ENCODE data around the gene BRAT1.

Gene BRAT1

GRCh38 chr7:2554661-2555111 lies 638 bp downstream of the BRAT1 start:
- H3K27ac Mint-ChIP-seq: peak overlapping the region; percentile 87
- peak overlapping the region; percentile 88 for H3K4me3 Mint-ChIP-seq
- peaks cover 43% of the 10 kb centered on the region for H3K4me1 Mint-ChIP-seq (ENCODE audit: low read depth)
- H3K36me3 Mint-ChIP-seq (ENCODE audit: low read depth): peaks cover 22% of the 10 kb centered on the region
- H3K9me3 Mint-ChIP-seq: no peaks in the 10 kb centered on the region
- H3K27me3 Mint-ChIP-seq: no peaks in the 10 kb centered on the region

DNA sequence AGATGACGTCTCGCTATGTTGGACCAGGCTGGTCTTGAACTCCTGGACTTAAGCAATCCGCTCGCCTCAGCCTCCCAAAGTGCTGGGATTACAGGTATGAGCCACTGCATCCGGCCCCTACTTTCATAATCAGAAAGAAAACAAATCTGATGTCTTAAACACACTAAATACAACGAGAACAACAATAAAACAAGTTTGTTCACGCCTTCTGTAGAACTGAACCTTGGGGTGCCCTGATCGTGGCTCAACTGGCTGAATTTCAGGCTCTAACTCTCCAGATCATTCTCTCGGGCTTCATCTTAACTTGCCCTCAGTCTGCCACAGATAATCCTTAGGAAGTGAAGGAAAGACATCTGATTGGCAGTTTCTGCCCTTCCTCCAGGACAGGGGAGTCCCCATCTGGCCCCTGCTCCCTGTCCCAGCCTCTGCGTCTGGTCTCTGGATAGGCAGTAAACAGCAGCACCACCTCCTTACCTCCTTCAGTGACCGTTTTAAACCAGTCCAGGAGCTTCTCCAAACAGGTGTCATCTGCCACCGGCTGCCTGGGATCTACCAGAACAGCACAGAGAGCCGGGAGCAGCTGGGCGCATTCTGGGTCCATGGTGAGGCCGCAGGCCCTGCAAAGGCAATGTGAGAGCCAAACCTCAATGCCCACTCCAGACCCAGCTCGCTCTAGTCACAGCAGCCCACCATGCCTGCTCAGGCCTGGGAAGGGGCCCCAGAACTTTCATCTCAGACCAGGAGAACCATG lies 1.3 kb downstream of the BRAT1 start:
- Mint-ChIP-seq H3K27me3 (no peaks in the 10 kb centered on the region), H3K4me3 (peak overlapping the region; percentile 88), H3K36me3 (ENCODE audit: low read depth) (peaks cover 28% of the 10 kb centered on the region), H3K27ac (peak overlapping the region; percentile 87), H3K9me3 (no peaks in the 10 kb centered on the region), H3K4me1 (ENCODE audit: low read depth) (peaks cover 41% of the 10 kb centered on the region)

DNA sequence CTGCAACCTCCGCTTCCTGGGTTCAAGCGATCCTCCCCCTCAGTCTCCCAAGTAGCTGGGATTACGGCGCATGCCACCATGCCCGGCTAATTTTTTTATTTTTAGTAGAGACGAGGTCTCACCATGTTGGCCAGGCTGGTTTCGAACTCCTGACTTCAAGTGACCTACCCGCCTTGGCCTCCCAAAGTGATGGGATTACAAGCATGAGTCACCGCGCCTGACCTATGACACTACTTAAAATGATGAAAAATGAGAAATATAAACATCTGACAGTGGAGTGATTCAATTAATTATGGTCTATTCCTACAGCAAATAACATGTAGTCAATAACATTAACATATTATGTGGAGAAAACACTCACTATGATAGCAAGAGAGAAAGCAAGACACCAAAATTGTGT lies 2.2 kb downstream of the BRAT1 start:
- H3K27me3 Mint-ChIP-seq: no peaks in the 10 kb centered on the region
- H3K27ac Mint-ChIP-seq: no peak overlapping the region
- H3K36me3 Mint-ChIP-seq (ENCODE audit: low read depth): peaks cover 32% of the 10 kb centered on the region
- H3K9me3 Mint-ChIP-seq: no peaks in the 10 kb centered on the region
- peaks cover 35% of the 10 kb centered on the region for H3K4me1 Mint-ChIP-seq (ENCODE audit: low read depth)
- peak overlapping the region; percentile 88 for H3K4me3 Mint-ChIP-seq

GRCh38 chr7:2551418-2551817 lies 3.9 kb downstream of the BRAT1 start:
- Mint-ChIP-seq H3K4me3 (no peak overlapping the region), H3K36me3 (ENCODE audit: low read depth) (peaks cover 42% of the 10 kb centered on the region)

DNA sequence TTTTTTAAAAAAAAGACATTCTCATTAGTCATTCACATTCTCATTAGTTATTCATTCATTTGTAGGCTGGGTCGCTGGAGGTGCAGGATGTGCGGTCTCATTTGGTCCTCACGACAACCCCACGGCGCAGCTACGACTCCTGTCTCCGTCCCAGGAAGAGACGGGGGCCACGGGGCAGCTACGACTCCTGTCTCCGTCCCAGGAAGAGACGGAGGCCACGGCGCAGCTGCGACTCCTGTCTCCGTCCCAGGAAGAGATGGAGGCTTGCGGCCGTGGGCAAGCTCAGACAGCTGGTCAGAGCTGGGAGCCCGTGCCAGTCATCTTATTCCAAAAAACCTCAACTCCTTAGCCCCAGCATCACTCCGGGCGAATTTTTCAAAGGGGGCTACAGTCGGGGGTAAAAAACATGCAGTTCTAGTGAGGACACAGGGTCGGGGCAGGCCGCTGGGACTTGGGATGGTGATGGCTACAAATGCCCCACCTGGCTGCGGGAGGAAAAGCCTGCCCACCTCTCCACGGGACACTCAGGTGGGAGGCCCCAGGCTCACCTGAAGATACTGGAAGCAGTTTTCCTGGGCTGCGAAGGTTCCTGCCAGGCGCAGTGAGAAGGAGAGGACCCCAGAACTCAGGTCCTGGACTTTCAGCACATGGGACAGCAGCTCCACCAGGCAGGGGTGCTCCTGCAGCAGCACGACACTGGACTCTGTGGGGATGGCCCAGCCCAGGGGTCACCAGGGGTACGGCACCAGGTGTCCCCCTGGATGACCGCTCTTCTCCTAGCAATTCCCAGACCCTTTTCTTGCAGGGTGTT lies 8.3 kb downstream of the BRAT1 start:
- H3K36me3 Mint-ChIP-seq (ENCODE audit: low read depth): peaks cover 40% of the 10 kb centered on the region
- H3K4me3 Mint-ChIP-seq: no peak overlapping the region
- H3K27ac Mint-ChIP-seq: no peak overlapping the region
- no peaks in the 10 kb centered on the region for H3K27me3 Mint-ChIP-seq
- H3K9me3 Mint-ChIP-seq: no peaks in the 10 kb centered on the region
- H3K4me1 Mint-ChIP-seq (ENCODE audit: low read depth): peaks cover 12% of the 10 kb centered on the region

More at GRCh38 chr7:2551418-2551817, 3.9 kb downstream of the BRAT1 start:
- Mint-ChIP-seq H3K9me3 (no peaks in the 10 kb centered on the region), H3K27ac (no peak overlapping the region), H3K4me1 (ENCODE audit: low read depth) (peaks cover 29% of the 10 kb centered on the region), H3K27me3 (no peaks in the 10 kb centered on the region)

GRCh38 chr7:2545746-2546425 lies 9.4 kb downstream of the BRAT1 start:
- no peak overlapping the region for H3K4me3 Mint-ChIP-seq
- H3K9me3 Mint-ChIP-seq: no peaks in the 10 kb centered on the region
- peaks cover 5% of the 10 kb centered on the region for H3K4me1 Mint-ChIP-seq (ENCODE audit: low read depth)
- H3K36me3 Mint-ChIP-seq (ENCODE audit: low read depth): peaks cover 33% of the 10 kb centered on the region
- H3K27me3 Mint-ChIP-seq: no peaks in the 10 kb centered on the region
- no peak overlapping the region for H3K27ac Mint-ChIP-seq

GRCh38 chr7:2544541-2545188 lies 10.7 kb downstream of the BRAT1 start:
- no peaks in the 10 kb centered on the region for H3K9me3 Mint-ChIP-seq
- H3K36me3 Mint-ChIP-seq (ENCODE audit: low read depth): peaks cover 25% of the 10 kb centered on the region
- no peaks in the 10 kb centered on the region for H3K4me1 Mint-ChIP-seq (ENCODE audit: low read depth)
- no peaks in the 10 kb centered on the region for H3K27me3 Mint-ChIP-seq
- no peak overlapping the region for H3K4me3 Mint-ChIP-seq
- H3K27ac Mint-ChIP-seq: no peak overlapping the region

- Mint-ChIP-seq H3K4me3 (no peak overlapping the region), H3K27me3 (no peaks in the 10 kb centered on the region), H3K9me3 (no peaks in the 10 kb centered on the region), H3K4me1 (ENCODE audit: low read depth) (no peaks in the 10 kb centered on the region), H3K27ac (no peak overlapping the region), H3K36me3 (ENCODE audit: low read depth) (peaks cover 16% of the 10 kb centered on the region)
Observed at GRCh38 chr7:2542916-2543871, 12.1 kb downstream of the BRAT1 start.

GRCh38 chr7:2542011-2542915 lies 13.1 kb downstream of the BRAT1 start:
- Mint-ChIP-seq H3K27ac (no peak overlapping the region), H3K36me3 (ENCODE audit: low read depth) (peaks cover 8% of the 10 kb centered on the region), H3K27me3 (no peaks in the 10 kb centered on the region), H3K4me1 (ENCODE audit: low read depth) (no peaks in the 10 kb centered on the region), H3K4me3 (no peak overlapping the region), H3K9me3 (no peaks in the 10 kb centered on the region)

DNA sequence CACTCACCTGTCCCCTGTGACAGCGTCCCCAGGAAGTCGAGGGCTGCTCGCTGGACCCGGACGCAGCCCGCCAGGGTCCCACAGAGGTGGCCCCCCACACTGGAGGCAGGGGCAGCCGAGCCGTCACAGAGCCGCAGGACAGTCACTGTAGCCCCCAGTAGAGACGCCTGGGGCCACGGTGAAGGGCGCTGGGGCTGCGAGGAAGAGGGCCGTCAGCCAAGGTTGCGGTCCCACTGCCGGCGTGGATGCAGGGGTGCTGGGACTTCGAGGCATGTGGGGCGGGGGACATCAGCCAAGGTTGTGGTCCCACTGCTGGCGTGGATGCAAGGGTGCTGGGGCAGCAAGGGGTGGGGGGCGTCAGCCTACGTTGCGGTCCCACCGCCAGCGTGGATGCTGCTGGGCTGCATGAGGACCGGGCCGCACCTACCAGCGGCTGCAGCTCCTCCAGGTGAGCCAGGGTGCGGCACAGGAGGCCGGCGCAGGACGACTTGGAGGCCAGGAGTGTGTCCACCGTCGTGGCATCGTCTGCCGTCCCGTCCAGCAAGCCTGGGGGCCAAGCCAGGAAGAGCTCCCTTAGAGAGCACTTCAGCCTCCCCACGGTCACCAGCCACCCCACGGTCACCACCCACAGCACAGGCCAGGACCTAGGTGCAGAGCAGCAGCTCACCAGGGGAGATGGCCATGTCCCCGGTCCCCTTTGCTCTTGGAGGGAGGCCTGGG lies 13.9 kb downstream of the BRAT1 start:
- Mint-ChIP-seq H3K27ac (no peak overlapping the region), H3K4me1 (ENCODE audit: low read depth) (no peaks in the 10 kb centered on the region), H3K36me3 (ENCODE audit: low read depth) (peaks cover 4% of the 10 kb centered on the region), H3K9me3 (no peaks in the 10 kb centered on the region), H3K27me3 (no peaks in the 10 kb centered on the region), H3K4me3 (no peak overlapping the region)

GRCh38 chr7:2540641-2541051 lies 14.7 kb downstream of the BRAT1 start:
- Mint-ChIP-seq H3K4me3 (no peak overlapping the region), H3K9me3 (no peaks in the 10 kb centered on the region), H3K4me1 (ENCODE audit: low read depth) (no peaks in the 10 kb centered on the region), H3K36me3 (ENCODE audit: low read depth) (peaks cover under 1% of the 10 kb centered on the region), H3K27me3 (no peaks in the 10 kb centered on the region), H3K27ac (no peak overlapping the region)

DNA sequence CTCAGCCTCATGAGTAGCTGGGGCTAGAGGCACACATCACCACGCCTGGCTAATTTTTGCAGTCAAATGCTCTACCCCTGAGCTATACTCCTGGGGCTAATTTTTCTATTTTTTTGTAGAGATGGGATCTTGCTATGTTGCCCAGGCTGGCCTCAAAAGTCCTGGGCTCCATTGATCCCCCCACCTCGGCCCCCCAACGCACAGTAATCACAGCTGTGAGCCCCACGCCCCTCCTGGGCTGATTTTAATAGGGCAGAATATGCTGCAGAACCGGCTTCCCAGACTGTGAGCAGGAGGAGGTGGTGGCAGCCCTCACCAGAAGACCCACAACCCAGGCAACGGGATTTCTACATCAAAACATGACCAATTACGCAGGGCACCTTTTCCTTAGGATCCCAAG lies 15.2 kb downstream of the BRAT1 start:
- Mint-ChIP-seq H3K27ac (no peak overlapping the region), H3K4me1 (ENCODE audit: low read depth) (no peaks in the 10 kb centered on the region), H3K27me3 (no peaks in the 10 kb centered on the region), H3K36me3 (ENCODE audit: low read depth) (no peaks in the 10 kb centered on the region), H3K4me3 (no peak overlapping the region), H3K9me3 (no peaks in the 10 kb centered on the region)

Measured in stimulated activated naive CD8-positive, alpha-beta T cell treated with anti-CD3 and anti-CD28 coated beads, Interleukin-15, Interleukin-2, amounts not matched to agents 100 ng/mL and 50 ng/mL, for 24 hours (primary cell).